Activated CD4-positive, alpha-beta T cell treated with anti-CD3 and anti-CD28 coated beads, Interleukin-2, amount 10 ng/mL, durations not matched to agents 7 days and 5 days (primary cell): ENCODE results near the gene PYGM. TPM values are rescaled to one million over a fixed set of nuclear protein-coding genes. Genes with fewer than 3 reads are reported as not detected.

Experiments
- CTCF ChIA-PET: fragments of 350-600 bp; sonication (Branson Sonifier 250); formaldehyde crosslinking; loops from one replicate; lab custom pipeline; 2021; ENCODE audit warnings: antibody characterized with exemption; lab: Charles Lee
- POLR2A ChIA-PET: fragments of 350-600 bp; sonication (Branson Sonifier 250); formaldehyde crosslinking; loops from one replicate; lab custom pipeline; 2021; ENCODE audit warnings: antibody characterized with exemption; lab: Charles Lee
- DNase-seq: peaks from one replicate; pipeline ENCODE4 v3.0.0-alpha.2; 2020
- H3K27ac Mint-ChIP-seq: one replicate; pipeline ENCODE4 v1.8.0; 2021; ENCODE audit warnings: mild to moderate bottlenecking, moderate library complexity, mixed read lengths
- H3K27me3 Mint-ChIP-seq: one replicate; pipeline ENCODE4 v1.8.0; 2021; ENCODE audit warnings: mixed read lengths
- H3K36me3 Mint-ChIP-seq: one replicate; pipeline ENCODE4 v1.8.0; 2021; ENCODE audit warnings: low read depth, mixed read lengths
- H3K4me1 Mint-ChIP-seq: one replicate; pipeline ENCODE4 v1.8.0; 2021; ENCODE audit warnings: mixed read lengths
- H3K4me3 Mint-ChIP-seq: one replicate; pipeline ENCODE4 v1.8.0; 2021; ENCODE audit warnings: mild to moderate bottlenecking, moderate library complexity, mixed read lengths
- H3K9me3 Mint-ChIP-seq: one replicate; pipeline ENCODE4 v1.8.0; 2021; ENCODE audit warnings: mixed read lengths
- total RNA-seq, 2 experiments: library from RNA; stranded (reverse); gene quantifications; one replicate each; pipeline ENCODE4 v1.2.3, GENCODE V29; 2021

The PYGM gene
- total RNA-seq, 2 experiments from 2014 or later: 3.9 to 4.3 TPM

DNA sequence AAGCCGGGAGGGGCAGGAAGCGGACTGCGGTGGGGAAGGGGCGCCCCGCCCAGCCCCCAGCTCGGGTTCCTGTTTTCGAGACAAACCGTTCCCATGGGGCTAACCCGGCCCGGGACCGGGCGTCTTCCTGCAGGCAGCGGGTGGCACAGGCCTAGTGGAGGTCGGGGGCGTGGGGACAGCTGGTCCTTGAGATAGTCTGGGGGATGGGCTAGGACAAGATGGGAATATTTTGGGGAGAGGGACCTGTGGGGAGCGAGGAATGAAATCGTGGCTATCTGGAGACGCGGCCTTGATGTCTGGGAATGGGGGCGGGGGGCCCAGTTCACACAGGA is 14.6 kb downstream of the PYGM start:
- peak overlapping the region; percentile 94 for H3K4me3 Mint-ChIP-seq
- ChIA-PET POLR2A (interaction anchor here (0.6 to 1.1 kb wide), 4 partner anchors 18 to 35 kb away, joined by 3 to 6 read pairs (median 3); no protein-coding TSS in a partner anchor), CTCF (interaction anchor here (0.6 to 3.8 kb wide), 9 partner anchors 16 to 1954 kb away, joined by 3 to 25 read pairs (median 4); no protein-coding TSS in a partner anchor)
- H3K27me3 Mint-ChIP-seq: no peaks in the 10 kb centered on the region
- H3K9me3 Mint-ChIP-seq: no peaks in the 10 kb centered on the region
- peak overlapping the region; percentile 98 for H3K27ac Mint-ChIP-seq
- peak; percentile 94 for DNase-seq
- peaks cover 27% of the 10 kb centered on the region for H3K36me3 Mint-ChIP-seq
- peaks cover 45% of the 10 kb centered on the region for H3K4me1 Mint-ChIP-seq

DNA sequence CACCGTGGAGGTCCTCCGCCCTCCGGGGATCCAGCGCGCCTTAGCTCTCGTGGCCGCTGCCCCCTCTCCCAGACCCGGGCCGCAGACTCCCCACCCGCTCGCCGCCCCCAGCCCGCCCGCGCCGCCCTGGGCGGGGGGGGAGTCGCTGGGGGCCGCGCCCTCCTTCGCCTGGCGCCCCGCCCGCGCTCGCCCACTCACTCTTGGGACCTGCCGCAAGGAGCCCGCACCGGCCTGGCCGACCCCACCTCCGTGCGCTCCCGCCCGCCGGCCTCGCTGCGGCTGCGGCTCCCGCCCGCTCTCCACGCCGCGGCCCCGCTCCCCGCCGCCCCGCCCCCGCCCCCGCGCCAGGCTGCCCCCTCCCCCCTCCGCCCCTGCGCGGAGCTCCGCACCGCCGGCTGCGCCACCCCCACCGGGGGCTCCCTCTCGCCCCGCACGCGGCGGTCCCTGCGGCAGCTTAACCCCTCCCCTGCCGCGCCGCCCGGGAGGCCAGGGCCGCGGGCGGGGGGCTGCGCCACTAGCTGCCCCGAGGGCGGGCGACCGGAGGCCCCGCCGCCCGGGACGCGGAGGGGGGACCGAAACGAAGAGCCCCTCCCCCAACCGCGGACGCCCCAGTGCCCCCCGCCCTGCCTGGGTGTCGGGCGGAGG is 15.1 kb downstream of the PYGM start:
- Mint-ChIP-seq H3K4me1 (peaks cover 45% of the 10 kb centered on the region), H3K4me3 (peak overlapping the region; percentile 94), H3K27me3 (no peaks in the 10 kb centered on the region), H3K27ac (peak overlapping the region; percentile 98), H3K9me3 (no peaks in the 10 kb centered on the region), H3K36me3 (peaks cover 28% of the 10 kb centered on the region)
- ChIA-PET CTCF (interaction anchor here (0.5 to 3.8 kb wide), 18 partner anchors 10 to 1954 kb away, joined by 3 to 25 read pairs (median 4); partner anchors contain the start of gene PYGM), POLR2A (interaction anchor here (0.6 to 1.1 kb wide), 5 partner anchors 19 to 35 kb away, joined by 3 to 6 read pairs (median 3); partner anchors contain the start of gene SF1)
- peak; percentile 56 for DNase-seq

DNA sequence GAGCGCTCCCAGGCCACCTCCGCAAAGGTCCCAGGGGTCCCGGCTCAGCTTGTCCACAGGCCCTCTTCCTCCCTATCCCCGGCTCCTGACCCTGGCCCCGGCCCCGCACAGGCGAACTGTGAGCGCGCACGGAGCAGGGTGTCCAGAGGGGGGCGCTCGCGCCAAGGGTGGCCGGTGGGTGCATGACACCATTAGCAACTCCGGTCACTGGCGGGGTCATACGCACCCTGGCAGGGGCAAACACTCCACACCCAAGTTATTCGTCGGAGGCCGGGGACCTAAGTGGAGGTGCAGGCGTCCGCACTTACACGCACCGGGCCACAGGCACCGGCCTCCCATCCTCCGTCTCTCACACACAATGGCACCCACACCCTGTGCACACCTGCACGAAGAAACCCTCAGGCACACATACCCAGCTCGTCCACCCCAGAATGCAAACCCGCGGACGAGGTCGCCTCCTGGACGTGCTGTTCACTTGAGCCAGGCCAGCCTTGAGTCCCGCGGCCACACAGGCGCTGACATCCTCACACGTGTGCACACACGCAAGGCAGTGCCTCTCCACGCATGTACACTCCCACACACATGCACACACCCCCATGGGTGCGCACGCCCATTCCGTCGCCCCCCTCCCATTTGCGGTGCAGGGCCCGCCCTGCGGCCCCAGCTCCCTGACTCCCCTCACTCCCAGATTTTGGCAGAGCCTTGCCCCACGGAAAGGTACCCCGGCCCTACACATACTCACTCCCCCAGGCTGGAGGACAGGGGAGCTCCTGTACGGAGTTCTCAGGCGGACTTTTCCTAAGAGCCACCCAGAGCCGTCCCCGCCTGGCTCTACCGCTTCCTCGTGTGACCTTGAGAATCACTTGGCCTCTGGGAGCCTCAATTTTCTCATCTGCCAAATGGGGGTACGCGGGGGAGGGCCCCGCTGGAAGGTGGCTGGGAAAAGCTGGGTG is 15.9 kb downstream of the PYGM start, which contains the start of gene RASGRP2:
Gene RASGRP2, minus strand, starts transcription at position 552 of the 953 bp plus-strand sequence. CDS start 1,276 bp downstream, outside the sequence.
- peak within 1 kb of the TSS; percentile 92 for H3K4me3 Mint-ChIP-seq
- ChIA-PET POLR2A (interaction anchor here (0.8 to 1.1 kb wide), 3 partner anchors 33 to 36 kb away, joined by 3 to 6 read pairs (median 4); partner anchors contain the start of gene SF1), CTCF (interaction anchor here (0.5 to 3.8 kb wide), 27 partner anchors 8 to 809 kb away, joined by 3 to 25 read pairs (median 4); partner anchors contain the start of genes PYGM and SF1)
- H3K27me3 Mint-ChIP-seq: no peaks in the 10 kb centered on the region
- peak; percentile 91 for DNase-seq
- no peaks in the 10 kb centered on the region for H3K9me3 Mint-ChIP-seq
- peak within 1 kb of the TSS; percentile 95 for H3K27ac Mint-ChIP-seq
- peaks cover 45% of the 10 kb centered on the region for H3K4me1 Mint-ChIP-seq
- peaks cover 36% of the 10 kb centered on the region for H3K36me3 Mint-ChIP-seq

DNA sequence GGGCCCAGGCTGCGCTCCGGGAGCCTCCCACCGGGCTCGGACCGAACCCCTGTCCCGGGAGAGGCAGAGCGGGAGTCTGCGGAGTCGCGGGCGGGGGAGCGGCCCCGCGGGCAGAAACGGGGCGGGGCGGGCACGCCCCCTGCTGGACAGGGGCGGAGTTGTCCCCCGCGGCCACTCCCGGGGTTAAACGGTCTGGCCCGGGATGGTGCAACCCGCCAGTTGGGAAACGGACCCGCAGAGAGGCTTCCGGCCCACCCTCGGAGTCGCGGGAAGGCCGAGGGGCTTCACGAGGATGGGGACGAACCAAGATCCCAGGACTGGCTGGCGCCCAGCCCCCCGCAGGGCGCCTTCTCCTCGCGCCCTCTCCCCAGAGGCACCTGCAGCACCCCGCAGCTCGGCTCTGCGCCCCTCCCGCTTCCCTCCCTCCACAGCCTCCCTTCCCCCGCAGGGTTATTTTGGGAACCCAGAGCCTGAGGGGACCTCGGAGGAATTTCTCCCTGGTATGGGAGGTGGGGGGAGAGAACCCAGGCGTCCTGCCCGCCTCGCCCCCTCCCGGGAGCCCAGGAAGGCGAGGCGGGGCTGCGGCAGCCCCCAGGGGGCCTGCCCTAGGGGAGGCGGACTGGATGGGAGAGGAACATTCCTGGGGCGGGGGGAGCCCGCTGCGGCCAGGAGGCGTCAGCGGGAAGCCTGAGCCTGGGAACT is 16.7 kb downstream of the PYGM start:
- DNase-seq: peak; percentile 69
- Mint-ChIP-seq H3K27me3 (no peaks in the 10 kb centered on the region), H3K27ac (no peak overlapping the region), H3K4me1 (peaks cover 39% of the 10 kb centered on the region), H3K36me3 (peaks cover 34% of the 10 kb centered on the region), H3K9me3 (no peaks in the 10 kb centered on the region), H3K4me3 (peak overlapping the region; percentile 92)
- POLR2A ChIA-PET: no interaction called here
- CTCF ChIA-PET: interaction anchor here (0.6 to 3.8 kb wide), 13 partner anchors 9 to 401 kb away, joined by 3 to 25 read pairs (median 5); partner anchors contain the start of genes MAJIN and SF1

DNA sequence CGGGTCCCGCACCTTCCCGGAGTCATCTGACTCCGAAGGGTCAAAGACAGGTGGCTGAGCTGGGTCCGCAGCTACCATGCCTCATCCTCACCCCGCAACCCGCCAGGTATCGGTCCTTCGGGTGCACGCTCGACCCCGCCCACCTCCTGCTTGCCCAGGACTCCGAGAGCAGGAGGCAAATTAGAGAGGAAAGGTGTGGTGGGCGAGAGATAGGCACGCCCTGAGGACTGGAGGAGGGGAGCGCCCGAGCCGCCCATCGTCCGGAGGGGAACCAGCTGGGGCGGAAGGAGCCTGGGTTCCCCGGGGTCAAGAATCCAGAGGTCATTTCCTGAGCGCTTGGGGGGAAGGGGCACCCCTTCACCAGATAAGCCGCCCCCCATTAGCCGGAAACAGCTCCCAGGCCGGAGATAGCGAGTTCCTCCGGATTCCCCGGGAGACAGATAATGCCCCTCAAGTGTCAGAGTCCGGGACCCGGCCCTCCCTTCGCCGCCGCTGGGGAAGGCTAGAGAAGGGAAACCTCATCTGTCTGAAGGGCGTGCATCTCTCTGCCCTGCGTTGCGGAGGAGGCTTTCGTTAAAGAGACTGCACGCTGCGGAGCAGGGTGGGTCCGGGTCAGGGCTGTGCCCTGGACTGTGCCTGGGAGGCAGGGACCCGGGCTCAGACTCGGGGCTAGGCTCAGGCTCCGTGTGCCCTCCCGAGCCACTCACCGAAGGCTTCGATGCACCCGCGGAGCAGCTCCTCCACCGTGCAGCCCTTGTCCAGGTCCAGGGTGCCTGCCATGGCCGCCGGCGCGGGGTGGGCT is 17.5 kb downstream of the PYGM start:
- peak; percentile 36 for DNase-seq
- ChIA-PET POLR2A (no interaction called here), CTCF (interaction anchor here (0.9 to 3.8 kb wide), 11 partner anchors 8 to 230 kb away, joined by 3 to 25 read pairs (median 5); partner anchors contain the start of genes MAJIN and SF1)
- Mint-ChIP-seq H3K4me3 (peak overlapping the region; percentile 71), H3K4me1 (peaks cover 33% of the 10 kb centered on the region), H3K9me3 (no peaks in the 10 kb centered on the region), H3K27me3 (no peaks in the 10 kb centered on the region), H3K36me3 (peaks cover 37% of the 10 kb centered on the region), H3K27ac (peak overlapping the region; percentile 54)

DNA sequence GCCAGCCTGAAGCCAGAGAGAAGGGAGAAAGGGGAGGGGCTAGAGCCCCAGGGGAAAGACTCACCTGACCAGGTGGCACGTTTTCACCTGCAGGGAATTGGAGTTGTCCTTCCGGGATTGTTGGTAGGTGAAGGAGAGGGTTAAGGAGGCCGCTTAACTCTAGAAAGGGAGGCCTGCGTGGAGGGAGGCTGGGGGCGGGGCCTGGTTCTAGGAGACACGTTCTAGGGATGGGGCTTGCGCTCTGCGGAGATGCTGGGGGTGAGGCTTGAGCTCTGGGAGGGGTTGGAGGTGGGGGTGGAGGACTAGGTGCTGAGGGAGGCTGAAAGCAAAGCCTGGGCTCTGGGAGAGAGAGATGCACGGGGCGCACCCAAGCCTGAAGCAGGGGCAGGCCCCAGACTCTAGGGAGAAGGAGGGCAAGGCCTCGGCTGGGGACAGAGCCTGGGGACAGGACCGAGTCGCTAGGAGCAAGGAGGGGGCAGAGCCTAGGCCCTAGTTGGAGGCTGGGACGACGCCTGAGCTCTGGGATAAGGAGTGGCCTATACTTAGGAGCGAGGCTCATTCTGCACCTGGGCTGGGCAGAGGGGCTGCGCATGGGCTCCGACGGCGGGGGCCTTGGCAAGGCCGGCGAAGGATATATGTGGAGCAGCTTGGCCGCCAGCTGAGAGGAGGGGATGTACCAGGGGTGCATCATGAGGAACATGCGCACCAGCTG is 18.2 kb downstream of the PYGM start:
- no peak for DNase-seq
- peaks cover 42% of the 10 kb centered on the region for H3K36me3 Mint-ChIP-seq
- H3K4me3 Mint-ChIP-seq: peak overlapping the region; percentile 71
- no peaks in the 10 kb centered on the region for H3K27me3 Mint-ChIP-seq
- H3K4me1 Mint-ChIP-seq: peaks cover 29% of the 10 kb centered on the region
- peak overlapping the region; percentile 54 for H3K27ac Mint-ChIP-seq
- CTCF ChIA-PET: interaction anchor here (0.7 to 3.8 kb wide), 7 partner anchors 13 to 231 kb away, joined by 3 to 25 read pairs (median 5); partner anchors contain the start of genes MAJIN and SF1
- POLR2A ChIA-PET: no interaction called here
- H3K9me3 Mint-ChIP-seq: no peaks in the 10 kb centered on the region

DNA sequence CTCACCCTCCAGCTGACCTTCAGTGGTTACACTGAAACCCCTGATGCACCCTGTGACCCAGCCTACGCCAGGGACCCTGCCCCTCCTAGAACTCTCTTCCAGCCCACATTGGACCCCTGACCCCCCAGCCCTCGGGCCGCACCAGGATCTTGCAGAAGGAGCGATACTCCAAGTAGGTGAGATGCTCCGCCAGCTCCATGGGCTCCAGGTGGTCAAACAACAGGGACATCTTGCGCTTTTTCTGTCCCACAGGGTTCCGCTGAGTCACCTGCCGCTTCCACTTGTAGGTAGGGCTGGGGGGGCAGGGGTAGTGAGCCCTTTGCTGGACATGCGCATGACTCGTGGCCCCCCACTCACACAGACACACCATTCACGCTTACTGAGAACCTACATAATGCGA is 19.9 kb downstream of the PYGM start:
- no peaks in the 10 kb centered on the region for H3K9me3 Mint-ChIP-seq
- H3K36me3 Mint-ChIP-seq: peaks cover 52% of the 10 kb centered on the region
- peaks cover 30% of the 10 kb centered on the region for H3K4me1 Mint-ChIP-seq
- no peak for DNase-seq
- no peaks in the 10 kb centered on the region for H3K27me3 Mint-ChIP-seq
- ChIA-PET CTCF (interaction anchor here (0.5 to 1.2 kb wide), 4 partner anchors 18 to 527 kb away, joined by 3 read pairs; partner anchors contain the start of genes ARL2 and SF1), POLR2A (no interaction called here)
- H3K27ac Mint-ChIP-seq: no peak overlapping the region
- no peak overlapping the region for H3K4me3 Mint-ChIP-seq

DNA sequence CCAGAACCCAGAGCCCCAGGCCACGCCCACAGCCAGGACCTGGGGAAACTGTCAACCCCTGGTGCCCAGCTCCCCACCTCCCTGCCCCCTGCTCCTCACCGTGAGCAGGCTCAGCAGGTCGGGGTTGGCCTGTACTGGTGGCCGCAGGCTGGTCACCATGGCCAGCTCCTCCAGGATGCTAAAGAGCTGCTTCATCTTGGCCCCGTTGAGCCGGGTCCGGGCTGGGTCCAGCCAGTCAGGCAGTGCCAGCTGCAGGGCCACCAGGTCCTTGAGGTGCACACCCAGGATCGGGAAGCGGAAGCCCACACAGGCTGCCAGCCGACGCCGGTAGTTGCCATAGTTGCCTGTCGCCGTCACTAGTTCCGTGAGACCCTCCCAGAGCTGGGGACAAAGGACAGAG is 23.1 kb downstream of the PYGM start:
- Mint-ChIP-seq H3K36me3 (peaks cover 61% of the 10 kb centered on the region), H3K27ac (no peak overlapping the region), H3K4me3 (no peak overlapping the region), H3K4me1 (peaks cover 33% of the 10 kb centered on the region), H3K9me3 (no peaks in the 10 kb centered on the region), H3K27me3 (no peaks in the 10 kb centered on the region)
- ChIA-PET POLR2A (interaction anchor here (0.7 kb wide), 1 partner anchor 299 kb away, joined by 3 read pairs; no protein-coding TSS in a partner anchor), CTCF (interaction anchor here (0.6 to 1.5 kb wide), 3 partner anchors 10 to 76 kb away, joined by 3 read pairs; no protein-coding TSS in a partner anchor)
- DNase-seq: no peak

DNA sequence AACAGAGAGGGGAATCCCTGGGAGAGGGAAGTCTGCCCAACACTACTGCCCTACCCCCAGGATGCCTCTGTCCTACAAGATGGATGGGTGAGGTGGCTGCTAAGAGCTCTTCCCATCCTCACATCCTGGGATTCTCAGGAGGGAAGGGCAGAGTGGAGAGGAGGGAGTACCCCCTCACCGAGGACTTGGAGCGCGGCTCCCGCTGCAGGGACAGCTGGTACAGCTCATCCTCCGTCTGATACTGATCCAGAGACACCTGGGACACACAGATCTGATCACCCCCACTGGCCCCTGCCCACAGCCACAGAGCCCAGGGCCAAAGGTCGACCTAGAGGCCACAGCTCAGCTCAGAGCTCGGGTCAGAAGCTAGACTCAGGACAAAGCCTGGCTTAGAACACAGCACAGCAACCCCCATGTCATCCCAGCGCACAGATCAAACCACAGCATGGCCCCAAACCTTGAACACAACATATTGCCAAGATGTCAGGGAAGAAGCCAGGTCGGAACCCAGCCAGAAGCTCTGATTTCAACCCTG is 24.0 kb downstream of the PYGM start:
- Mint-ChIP-seq H3K36me3 (peaks cover 60% of the 10 kb centered on the region), H3K27me3 (no peaks in the 10 kb centered on the region), H3K9me3 (no peaks in the 10 kb centered on the region), H3K27ac (no peak overlapping the region), H3K4me1 (peaks cover 25% of the 10 kb centered on the region), H3K4me3 (no peak overlapping the region)
- POLR2A ChIA-PET: interaction anchor here (0.7 kb wide), 1 partner anchor 299 kb away, joined by 3 read pairs; no protein-coding TSS in a partner anchor
- DNase-seq: no peak
- CTCF ChIA-PET: interaction anchor here (1.1 to 2.1 kb wide), 3 partner anchors 9 to 77 kb away, joined by 3 to 8 read pairs (median 3); no protein-coding TSS in a partner anchor
